Measurements from ENCODE around the gene RALGPS2. TPM values are rescaled to one million over a fixed set of nuclear protein-coding genes. Genes with fewer than 3 reads are reported as not detected.

The RALGPS2 gene
- total and polyA plus RNA-seq, 2 donors (not counting 1 experiment from before 2014, with no cell fraction given) = 59.6 to 251 TPM

DNA sequence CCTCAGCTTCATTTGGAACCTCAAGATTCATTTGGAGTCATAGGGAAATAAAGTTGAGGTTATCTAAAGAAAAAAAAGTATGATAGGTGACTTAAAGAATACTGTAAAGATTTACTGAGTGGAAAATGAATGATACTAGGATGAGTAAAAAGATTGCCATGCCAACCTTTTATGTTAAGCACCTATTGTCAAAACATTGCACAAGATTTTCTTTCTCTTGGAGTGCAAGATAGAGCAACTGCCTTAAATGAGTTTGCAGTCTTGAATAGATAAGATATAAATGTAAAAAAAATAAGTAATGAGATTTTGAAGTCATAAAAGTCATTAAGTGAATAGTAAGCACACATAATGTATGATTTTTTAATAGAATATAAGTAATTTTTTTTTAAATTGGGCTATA is 150.9 kb downstream of the RALGPS2 start:
- Mint-ChIP-seq H3K4me1 (peaks cover 25% of the 10 kb centered on the region), H3K4me3 (no peak overlapping the region), H3K27me3 (no peaks in the 10 kb centered on the region), H3K9me3 (ENCODE audit: insufficient read depth) (no peaks in the 10 kb centered on the region), H3K27ac (peak overlapping the region; percentile 62)
- POLR2A ChIA-PET = interaction anchor here (0.6 kb wide), 1 partner anchor 470 kb away, joined by 4 read pairs; no protein-coding TSS in a partner anchor
- H4K20me1 ChIP-seq (ENCODE audit: control insufficient read depth, insufficient read depth, low read length, poor library complexity, severe bottlenecking) = peaks cover 13% of the 10 kb centered on the region
- H3K9me3 ChIP-seq (ENCODE audit: control extremely low read depth in 1 of 3, control insufficient read depth in 2 of 3, insufficient read depth in 1 of 3, low read length in 2 of 3) = no peaks in the 10 kb centered on the region
- intact Hi-C loops (cut with micrococcal nuclease) = no loop called here
- CTCF ChIA-PET = interaction anchor here (1.8 kb wide), 1 partner anchor 127 kb away, joined by 7 read pairs; no protein-coding TSS in a partner anchor
- H3K9ac ChIP-seq (ENCODE audit: low read length) = no peak overlapping the region
- peaks cover 0 to 3% of the 10 kb centered on the region in 2 donors for H3K4me1 ChIP-seq (ENCODE audit: control insufficient read depth in 2 of 2, insufficient read depth in 2 of 2, low read length in 2 of 2)
- TF ChIP-seq EZH2 (IDR thresholded peaks at IDR 0.05; ENCODE audit: borderline replicate concordance, insufficient read depth, low read depth, low read length, poor library complexity, severe bottlenecking) = no peak
- TF ChIP-seq, protein P1, sequence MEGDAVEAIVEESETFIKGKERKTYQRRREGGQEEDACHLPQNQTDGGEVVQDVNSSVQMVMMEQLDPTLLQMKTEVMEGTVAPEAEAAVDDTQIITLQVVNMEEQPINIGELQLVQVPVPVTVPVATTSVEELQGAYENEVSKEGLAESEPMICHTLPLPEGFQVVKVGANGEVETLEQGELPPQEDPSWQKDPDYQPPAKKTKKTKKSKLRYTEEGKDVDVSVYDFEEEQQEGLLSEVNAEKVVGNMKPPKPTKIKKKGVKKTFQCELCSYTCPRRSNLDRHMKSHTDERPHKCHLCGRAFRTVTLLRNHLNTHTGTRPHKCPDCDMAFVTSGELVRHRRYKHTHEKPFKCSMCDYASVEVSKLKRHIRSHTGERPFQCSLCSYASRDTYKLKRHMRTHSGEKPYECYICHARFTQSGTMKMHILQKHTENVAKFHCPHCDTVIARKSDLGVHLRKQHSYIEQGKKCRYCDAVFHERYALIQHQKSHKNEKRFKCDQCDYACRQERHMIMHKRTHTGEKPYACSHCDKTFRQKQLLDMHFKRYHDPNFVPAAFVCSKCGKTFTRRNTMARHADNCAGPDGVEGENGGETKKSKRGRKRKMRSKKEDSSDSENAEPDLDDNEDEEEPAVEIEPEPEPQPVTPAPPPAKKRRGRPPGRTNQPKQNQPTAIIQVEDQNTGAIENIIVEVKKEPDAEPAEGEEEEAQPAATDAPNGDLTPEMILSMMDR (IDR thresholded peaks at IDR 0.05) = no peak
- H3K4me3 ChIP-seq (ENCODE audit: control extremely low read depth in 1 of 5, extremely low read depth in 1 of 5, insufficient read depth in 1 of 5, low read depth in 2 of 5, low read length in 4 of 5) = no peak overlapping the region
- H3K27me3 ChIP-seq (replicated peaks in 1 of 4; ENCODE audit: control extremely low read depth in 1 of 4, control insufficient read depth in 3 of 4, insufficient read depth in 4 of 4, low read length in 3 of 4) = no peaks in the 10 kb centered on the region
- no peak overlapping the region for H3K4me2 ChIP-seq (replicated peaks; ENCODE audit: low read depth, low read length, poor library complexity, severe bottlenecking)
- peak overlapping the region in 1 of 2 donors; percentile 57 for H3K27ac ChIP-seq (ENCODE audit: low read length in 2 of 2)
- ATAC-seq (ENCODE audit: low read depth) = no peak
- no peak for DNase-seq
- peaks cover 22% of the 10 kb centered on the region for H3K79me2 ChIP-seq (ENCODE audit: control insufficient read depth, insufficient read depth, low read length)
- H2AFZ ChIP-seq (ENCODE audit: insufficient read depth, low read depth, low read length, poor library complexity, severe bottlenecking) = no peak overlapping the region
- peaks cover 30 to 85% of the 10 kb centered on the region in 2 experiments for H3K36me3 ChIP-seq (replicated peaks in 1 of 2; ENCODE audit: control extremely low read depth in 1 of 2, control insufficient read depth in 1 of 2, extremely low read depth in 1 of 2, insufficient read depth in 2 of 2, low read length in 1 of 2)

DNA sequence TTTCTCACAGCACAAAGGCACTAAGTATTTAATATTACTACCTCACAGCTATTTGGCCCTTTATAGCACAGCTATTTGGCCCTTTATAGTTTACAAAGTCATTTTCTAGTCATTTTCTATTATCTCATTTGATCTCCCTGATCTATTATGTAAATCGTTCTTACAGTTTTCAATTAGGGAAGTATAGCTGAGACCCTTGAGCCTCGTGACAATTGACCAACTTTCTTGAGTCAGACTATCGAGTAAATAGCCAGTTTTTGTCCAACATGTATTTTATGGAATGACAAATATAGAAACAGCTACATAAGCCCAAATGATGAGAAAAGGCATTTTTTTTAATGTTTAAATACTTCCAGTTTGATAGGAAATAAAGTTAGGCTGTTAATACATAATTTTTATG is 152.9 kb downstream of the RALGPS2 start:
- WGBS (ENCODE audit: insufficient coverage) = no CpG with 5 or more reads among the region's 3 CpGs
- no peak overlapping the region for H3K4me3 ChIP-seq (ENCODE audit: control extremely low read depth in 1 of 5, extremely low read depth in 1 of 5, insufficient read depth in 1 of 5, low read depth in 2 of 5, low read length in 4 of 5)
- no peaks in the 10 kb centered on the region for H3K9me3 ChIP-seq (ENCODE audit: control extremely low read depth in 1 of 3, control insufficient read depth in 2 of 3, insufficient read depth in 1 of 3, low read length in 2 of 3)
- no peak overlapping the region for H3K4me2 ChIP-seq (replicated peaks; ENCODE audit: low read depth, low read length, poor library complexity, severe bottlenecking)
- ATAC-seq (ENCODE audit: low read depth) (no peak), DNase-seq (no peak)
- H3K4me1 ChIP-seq (ENCODE audit: control insufficient read depth in 2 of 2, insufficient read depth in 2 of 2, low read length in 2 of 2) = no peaks in the 10 kb centered on the region
- peak overlapping the region in 1 of 2 donors; percentile 35 for H3K27ac ChIP-seq (ENCODE audit: low read length in 2 of 2)
- Mint-ChIP-seq H3K9me3 (ENCODE audit: insufficient read depth) (no peaks in the 10 kb centered on the region), H3K27me3 (no peaks in the 10 kb centered on the region), H3K4me1 (peaks cover 9% of the 10 kb centered on the region), H3K27ac (no peak overlapping the region), H3K4me3 (no peak overlapping the region)
- no peak overlapping the region for H3K9ac ChIP-seq (ENCODE audit: low read length)
- H3K79me2 ChIP-seq (ENCODE audit: control insufficient read depth, insufficient read depth, low read length) = peaks cover 12% of the 10 kb centered on the region
- no peaks in the 10 kb centered on the region for H3K27me3 ChIP-seq (replicated peaks in 1 of 4; ENCODE audit: control extremely low read depth in 1 of 4, control insufficient read depth in 3 of 4, insufficient read depth in 4 of 4, low read length in 3 of 4)
- POLR2A ChIA-PET = no interaction called here
- H2AFZ ChIP-seq (ENCODE audit: insufficient read depth, low read depth, low read length, poor library complexity, severe bottlenecking) = no peak overlapping the region
- intact Hi-C loops (cut with micrococcal nuclease) = no loop called here
- H3K36me3 ChIP-seq (replicated peaks in 1 of 2; ENCODE audit: control extremely low read depth in 1 of 2, control insufficient read depth in 1 of 2, extremely low read depth in 1 of 2, insufficient read depth in 2 of 2, low read length in 1 of 2) = peaks cover 32 to 87% of the 10 kb centered on the region in 2 experiments
- TF ChIP-seq, protein P1 (IDR thresholded peaks at IDR 0.05) = no peak
- TF ChIP-seq EZH2 (IDR thresholded peaks at IDR 0.05; ENCODE audit: borderline replicate concordance, insufficient read depth, low read depth, low read length, poor library complexity, severe bottlenecking) = no peak
- H4K20me1 ChIP-seq (ENCODE audit: control insufficient read depth, insufficient read depth, low read length, poor library complexity, severe bottlenecking) = peaks cover 18% of the 10 kb centered on the region
- CTCF ChIA-PET = interaction anchor here (1.2 to 3.9 kb wide), 3 partner anchors 125 to 346 kb away, joined by 3 to 16 read pairs (median 12); no protein-coding TSS in a partner anchor

Data from B cell (primary cell).